Karpas-422 (cell line): ENCODE results near the gene NDRG2. TPM values are rescaled to one million over a fixed set of nuclear protein-coding genes. Genes with fewer than 3 reads are reported as not detected.

Experiments
- DNase-seq: peaks from one replicate; pipeline ENCODE4 v3.0.0-alpha.2; 2015
- H2AFZ ChIP-seq: fragments of 200-600 bp; sonication (generic); 2 replicates; pipeline ENCODE4 v1.6.1; 2014; ENCODE audit warnings: antibody characterized with exemption, low read length, mixed read lengths
- H3K27ac ChIP-seq: fragments of 200-600 bp; sonication (generic); 2 replicates; pipeline ENCODE4 v1.5.1; 2014; ENCODE audit warnings: mild to moderate bottlenecking, low read length, moderate library complexity
- H3K27me3 ChIP-seq: fragments of 200-600 bp; sonication (generic); 2 replicates; pipeline ENCODE4 v1.6.1; 2014; ENCODE audit warnings: low read length, mixed read lengths
- H3K36me3 ChIP-seq: fragments of 200-600 bp; sonication (generic); 2 replicates; pipeline ENCODE4 v1.6.1; 2014; ENCODE audit warnings: low read length, mixed read lengths; ENCODE audit not compliant: insufficient read depth
- H3K4me1 ChIP-seq: fragments of 200-600 bp; sonication (generic); 2 replicates; pipeline ENCODE4 v1.6.1; 2014; ENCODE audit warnings: mild to moderate bottlenecking, low read length, mixed read lengths
- H3K4me2 ChIP-seq: fragments of 200-600 bp; sonication (generic); 2 replicates; pipeline ENCODE4 v1.6.1; 2014; ENCODE audit warnings: low read length, low read depth, mild to moderate bottlenecking; ENCODE audit not compliant: poor library complexity, severe bottlenecking
- H3K4me3 ChIP-seq: fragments of 200-600 bp; sonication (generic); 2 replicates; pipeline ENCODE4 v1.5.1; 2014; ENCODE audit warnings: mild to moderate bottlenecking, antibody characterized with exemption, low read length, mixed read lengths
- H3K79me2 ChIP-seq: fragments of 200-600 bp; sonication (generic); 2 replicates; pipeline ENCODE4 v1.6.1; 2014; ENCODE audit warnings: mild to moderate bottlenecking, low read length, mixed read lengths
- H3K9ac ChIP-seq: fragments of 200-600 bp; sonication (generic); 2 replicates; pipeline ENCODE4 v1.6.0; 2014; ENCODE audit warnings: low read length
- H3K9me2 ChIP-seq: fragments of 200-600 bp; sonication (generic), shearing (Covaris generic); replicated peaks from 2 replicates; pipeline ENCODE4 v1.6.0; 2014; ENCODE audit warnings: mild to moderate bottlenecking, low read length, moderate library complexity; ENCODE audit not compliant: insufficient read depth
- H3K9me3 ChIP-seq: fragments of 300-700, 200-600 bp; sonication (generic); 2 replicates; pipeline ENCODE4 v1.6.1; 2014; ENCODE audit warnings: low read length, mixed read lengths
- H4K20me1 ChIP-seq: fragments of 200-600 bp; sonication (generic); 2 replicates; pipeline ENCODE4 v1.6.1; 2014; ENCODE audit warnings: mild to moderate bottlenecking, antibody characterized with exemption, low read length, low read depth; ENCODE audit not compliant: insufficient read depth
- total RNA-seq: library from RNA; depleted of rRNA; stranded (reverse); fragments of >200 nt; shearing (Covaris generic); gene quantifications from 2 replicates; pipeline ENCODE4 v1.2.3, GENCODE V29; 2014; ENCODE audit warnings: low replicate concordance

NDRG2 gene
- total RNA-seq, 1 experiment from 2014 or later = not detected

DNA sequence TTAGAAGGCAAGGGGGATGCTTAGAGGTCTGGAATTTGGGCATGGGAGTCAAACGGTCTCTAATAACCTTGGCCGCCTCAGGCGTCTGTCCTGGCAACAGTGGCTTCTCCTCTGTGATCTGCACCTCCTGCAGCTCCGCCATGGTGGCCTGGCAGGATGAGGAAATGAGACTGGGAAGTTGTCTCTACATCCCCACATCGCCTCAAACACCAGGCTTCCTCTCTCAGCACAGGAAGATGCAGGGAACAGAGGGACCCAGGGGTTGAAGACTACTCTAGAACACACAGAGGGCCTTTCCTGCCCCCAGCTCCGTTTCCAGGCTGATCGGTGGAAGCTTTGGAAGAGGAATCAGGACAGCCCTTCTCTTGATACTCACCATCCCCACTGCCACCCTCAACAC lies 1.7 kb downstream of the NDRG2 start:
- no peak overlapping the region for H2AFZ ChIP-seq
- H3K27me3 ChIP-seq = no peaks in the 10 kb centered on the region; the same call in 1 of the 2 replicates
- H3K9me2 ChIP-seq = no peaks in the 10 kb centered on the region
- H3K9me3 ChIP-seq = no peaks in the 10 kb centered on the region
- H4K20me1 ChIP-seq = 0 out of 2 replicates have a peak, but pooled peaks cover 3% of the 10 kb centered on the region
- no peaks in the 10 kb centered on the region for H3K79me2 ChIP-seq
- H3K36me3 ChIP-seq = no peaks in the 10 kb centered on the region
- no peak overlapping the region for H3K9ac ChIP-seq
- no peak overlapping the region for H3K27ac ChIP-seq
- H3K4me2 ChIP-seq = no peak overlapping the region
- H3K4me1 ChIP-seq = no peaks in the 10 kb centered on the region
- H3K4me3 ChIP-seq = no peak overlapping the region
- no peak for DNase-seq

DNA sequence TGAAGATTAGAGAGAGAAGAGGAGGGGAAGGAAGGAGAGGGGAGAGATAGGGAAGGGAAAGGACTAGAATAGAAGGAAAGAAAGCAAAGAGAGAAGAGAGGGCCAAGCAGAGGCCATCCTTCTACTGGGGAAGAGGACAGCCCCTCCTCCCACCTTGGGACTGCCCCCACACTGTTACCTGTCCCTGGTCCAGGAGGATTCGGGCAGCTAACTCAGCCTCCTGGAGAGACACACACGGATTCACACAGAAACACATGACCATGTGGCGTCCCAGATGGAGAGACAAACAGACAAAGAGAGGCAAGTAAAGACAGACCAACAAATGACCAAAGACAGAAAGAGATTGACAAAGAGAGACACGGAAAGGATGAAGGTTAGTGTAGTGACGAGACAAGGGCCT lies 2.2 kb downstream of the NDRG2 start:
- Histone ChIP-seq H3K4me2 (no peak overlapping the region), H3K27ac (no peak overlapping the region), H3K9me3 (no peaks in the 10 kb centered on the region), H3K79me2 (no peaks in the 10 kb centered on the region), H2AFZ (no peak overlapping the region), H3K4me3 (no peak overlapping the region), H3K9me2 (no peaks in the 10 kb centered on the region), H4K20me1 (0 out of 2 replicates have a peak, but pooled peaks cover 3% of the 10 kb centered on the region), H3K27me3 (no peaks in the 10 kb centered on the region; the same call in 1 of the 2 replicates), H3K4me1 (no peaks in the 10 kb centered on the region), H3K9ac (no peak overlapping the region), H3K36me3 (no peaks in the 10 kb centered on the region)
- no peak for DNase-seq

DNA sequence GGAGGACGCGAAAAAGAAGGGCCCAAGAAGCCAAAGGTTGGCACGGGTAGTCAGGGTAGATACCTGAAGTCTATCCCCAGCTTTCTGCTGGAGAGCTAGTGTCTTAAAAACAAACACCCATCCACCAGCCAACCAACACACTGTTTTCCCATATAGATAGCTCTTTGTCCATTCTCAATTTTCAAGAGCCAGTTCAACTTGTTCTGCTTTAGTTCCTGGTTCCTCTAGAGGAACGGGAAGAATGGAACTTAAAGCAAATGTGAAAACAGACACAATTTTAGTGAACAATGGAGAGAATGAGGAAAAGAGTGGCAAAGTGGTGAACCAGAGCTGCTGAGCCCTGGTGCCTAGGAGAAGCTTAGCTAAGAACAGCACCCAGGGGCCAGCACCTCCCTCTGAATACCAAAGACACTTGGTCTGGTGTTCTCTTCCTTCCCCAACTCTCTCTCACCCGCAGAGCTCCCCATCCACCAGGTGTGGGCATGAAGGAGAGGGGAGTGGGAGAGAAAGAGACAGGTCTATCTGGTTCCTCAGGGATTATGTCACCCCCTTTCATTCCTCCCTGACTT lies 3.8 kb downstream of the NDRG2 start:
- Histone ChIP-seq H3K27ac (no peak overlapping the region), H3K79me2 (no peaks in the 10 kb centered on the region), H3K4me3 (no peak overlapping the region), H4K20me1 (no peaks in the 10 kb centered on the region), H3K9me2 (no peaks in the 10 kb centered on the region), H2AFZ (no peak overlapping the region), H3K27me3 (no peaks in the 10 kb centered on the region; the same call in 1 of the 2 replicates), H3K9me3 (no peaks in the 10 kb centered on the region), H3K36me3 (no peaks in the 10 kb centered on the region), H3K9ac (no peak overlapping the region), H3K4me1 (no peaks in the 10 kb centered on the region), H3K4me2 (no peak overlapping the region)
- no peak for DNase-seq

DNA sequence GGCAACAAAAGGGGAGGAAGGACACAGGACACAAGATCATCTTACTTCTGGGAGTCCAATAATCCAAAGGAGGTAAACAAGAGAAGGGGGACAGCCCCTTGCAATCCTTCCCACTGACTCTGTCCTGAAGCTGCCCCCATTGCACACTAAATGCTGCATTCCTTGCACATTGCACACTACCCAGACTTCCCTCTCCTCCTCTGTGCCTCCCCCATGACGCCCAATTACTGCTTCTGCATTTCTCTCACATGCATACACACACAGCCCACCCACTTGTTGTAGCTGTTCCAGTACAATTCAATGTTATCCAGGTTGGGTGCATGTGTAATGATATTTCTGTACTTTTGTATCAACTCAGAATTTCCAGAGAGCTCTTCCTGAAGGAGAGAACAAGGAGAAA lies 5.5 kb downstream of the NDRG2 start:
- no peaks in the 10 kb centered on the region for H3K4me1 ChIP-seq
- no peak overlapping the region for H3K4me2 ChIP-seq
- no peak overlapping the region for H2AFZ ChIP-seq
- H3K9me3 ChIP-seq = no peaks in the 10 kb centered on the region
- H3K4me3 ChIP-seq = no peak overlapping the region
- no peaks in the 10 kb centered on the region; the same call in 1 of the 2 replicates for H3K27me3 ChIP-seq
- H3K27ac ChIP-seq = no peak overlapping the region
- H3K79me2 ChIP-seq = no peaks in the 10 kb centered on the region
- H4K20me1 ChIP-seq = no peaks in the 10 kb centered on the region
- H3K9ac ChIP-seq = no peak overlapping the region
- H3K36me3 ChIP-seq = no peaks in the 10 kb centered on the region
- no peaks in the 10 kb centered on the region for H3K9me2 ChIP-seq
- DNase-seq = no peak

DNA sequence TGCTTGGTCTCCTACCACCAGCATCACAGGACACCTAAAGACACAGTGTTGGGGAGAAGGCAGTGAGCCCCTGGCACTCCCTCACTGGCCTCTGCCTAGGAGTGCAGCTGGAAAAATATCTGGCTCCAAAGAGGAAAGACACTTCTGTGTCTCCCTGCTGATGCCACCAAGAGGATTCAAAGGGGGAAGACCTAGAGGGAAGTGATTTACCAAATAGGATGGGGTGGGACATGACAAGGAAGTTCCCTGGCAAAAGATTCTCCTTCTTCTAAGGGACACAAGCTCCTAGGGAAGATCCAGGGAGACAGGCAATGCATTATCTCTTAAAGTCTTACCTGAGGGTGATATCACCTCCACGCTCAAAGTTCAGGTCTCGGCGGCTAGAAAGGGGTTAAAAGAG lies 6.1 kb downstream of the NDRG2 start:
- Histone ChIP-seq H2AFZ (no peak overlapping the region), H3K9ac (no peak overlapping the region), H4K20me1 (no peaks in the 10 kb centered on the region), H3K4me1 (no peaks in the 10 kb centered on the region), H3K27me3 (no peaks in the 10 kb centered on the region; the same call in 1 of the 2 replicates), H3K9me2 (no peaks in the 10 kb centered on the region), H3K36me3 (no peaks in the 10 kb centered on the region), H3K9me3 (no peaks in the 10 kb centered on the region), H3K79me2 (no peaks in the 10 kb centered on the region), H3K27ac (no peak overlapping the region), H3K4me2 (no peak overlapping the region), H3K4me3 (no peak overlapping the region)
- no peak for DNase-seq

DNA sequence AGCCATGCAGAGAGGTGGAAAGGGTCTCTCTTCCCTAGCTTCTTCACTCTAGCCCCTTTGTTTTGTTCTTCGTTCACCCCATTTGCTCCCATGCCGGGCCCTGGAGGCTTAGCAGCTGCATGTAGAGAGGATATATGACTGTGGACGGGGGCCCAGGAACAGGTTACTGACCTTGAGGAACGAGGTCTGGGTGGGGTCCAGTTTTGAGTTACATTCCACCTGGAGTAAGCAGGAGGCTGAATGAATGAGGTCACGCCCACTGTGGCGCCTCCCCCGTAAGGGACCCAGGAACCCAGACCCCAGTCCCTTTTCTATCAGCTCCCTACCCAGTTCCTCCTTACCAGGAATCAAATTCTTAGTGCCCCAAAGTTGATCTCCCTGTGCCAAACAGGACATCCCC lies 6.6 kb downstream of the NDRG2 start:
- no peaks in the 10 kb centered on the region for H3K9me3 ChIP-seq
- H3K79me2 ChIP-seq = no peaks in the 10 kb centered on the region
- H3K9me2 ChIP-seq = no peaks in the 10 kb centered on the region
- H3K4me3 ChIP-seq = no peak overlapping the region
- no peaks in the 10 kb centered on the region for H4K20me1 ChIP-seq
- no peak overlapping the region for H3K27ac ChIP-seq
- no peak overlapping the region for H3K4me2 ChIP-seq
- no peaks in the 10 kb centered on the region for H3K4me1 ChIP-seq
- no peak overlapping the region for H2AFZ ChIP-seq
- H3K9ac ChIP-seq = no peak overlapping the region
- no peak for DNase-seq
- no peaks in the 10 kb centered on the region; the same call in 1 of the 2 replicates for H3K27me3 ChIP-seq
- H3K36me3 ChIP-seq = no peaks in the 10 kb centered on the region

DNA sequence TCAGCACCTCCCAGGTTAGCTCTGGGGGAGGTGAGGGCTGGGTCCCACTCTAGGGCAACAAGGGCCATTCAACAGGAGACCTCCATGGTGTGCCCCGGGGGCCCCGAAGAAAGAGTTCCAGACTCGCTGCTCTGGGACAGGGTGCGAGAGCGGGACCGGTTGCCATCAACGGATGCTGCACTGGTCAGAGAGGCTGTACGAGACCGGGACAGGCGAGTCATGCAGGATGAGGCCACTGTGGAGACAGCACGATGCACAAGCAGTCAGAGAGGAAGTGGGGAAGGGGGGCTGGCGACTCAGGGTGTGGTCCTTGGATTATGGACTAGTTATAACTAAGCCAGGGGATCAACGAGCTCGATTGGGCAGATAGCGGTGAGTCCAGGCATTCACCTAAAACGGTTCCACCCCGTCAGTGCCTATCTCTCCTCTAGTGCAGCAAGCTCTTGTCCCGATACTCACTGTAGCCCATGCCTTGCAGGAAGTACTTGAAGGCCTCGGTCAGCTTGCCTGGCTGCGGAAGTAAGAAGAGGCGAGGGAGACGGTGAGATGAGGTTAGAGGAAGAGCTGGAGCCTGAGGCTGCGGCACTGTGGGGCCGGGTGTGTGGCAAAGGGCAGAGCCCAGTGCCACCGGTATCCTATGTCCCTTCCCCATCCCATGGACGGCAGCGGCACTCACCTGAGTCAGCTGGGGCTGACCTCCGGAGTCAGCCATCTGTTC lies 7.2 kb downstream of the NDRG2 start:
- no peaks in the 10 kb centered on the region for H3K9me3 ChIP-seq
- no peaks in the 10 kb centered on the region for H3K9me2 ChIP-seq
- no peak overlapping the region for H2AFZ ChIP-seq
- no peak overlapping the region for H3K4me2 ChIP-seq
- no peaks in the 10 kb centered on the region for H3K79me2 ChIP-seq
- no peak overlapping the region for H3K9ac ChIP-seq
- no peaks in the 10 kb centered on the region; the same call in 1 of the 2 replicates for H3K27me3 ChIP-seq
- no peak for DNase-seq
- H4K20me1 ChIP-seq = no peaks in the 10 kb centered on the region
- H3K4me1 ChIP-seq = no peaks in the 10 kb centered on the region
- no peak overlapping the region for H3K4me3 ChIP-seq
- H3K27ac ChIP-seq = no peak overlapping the region
- no peaks in the 10 kb centered on the region for H3K36me3 ChIP-seq

DNA sequence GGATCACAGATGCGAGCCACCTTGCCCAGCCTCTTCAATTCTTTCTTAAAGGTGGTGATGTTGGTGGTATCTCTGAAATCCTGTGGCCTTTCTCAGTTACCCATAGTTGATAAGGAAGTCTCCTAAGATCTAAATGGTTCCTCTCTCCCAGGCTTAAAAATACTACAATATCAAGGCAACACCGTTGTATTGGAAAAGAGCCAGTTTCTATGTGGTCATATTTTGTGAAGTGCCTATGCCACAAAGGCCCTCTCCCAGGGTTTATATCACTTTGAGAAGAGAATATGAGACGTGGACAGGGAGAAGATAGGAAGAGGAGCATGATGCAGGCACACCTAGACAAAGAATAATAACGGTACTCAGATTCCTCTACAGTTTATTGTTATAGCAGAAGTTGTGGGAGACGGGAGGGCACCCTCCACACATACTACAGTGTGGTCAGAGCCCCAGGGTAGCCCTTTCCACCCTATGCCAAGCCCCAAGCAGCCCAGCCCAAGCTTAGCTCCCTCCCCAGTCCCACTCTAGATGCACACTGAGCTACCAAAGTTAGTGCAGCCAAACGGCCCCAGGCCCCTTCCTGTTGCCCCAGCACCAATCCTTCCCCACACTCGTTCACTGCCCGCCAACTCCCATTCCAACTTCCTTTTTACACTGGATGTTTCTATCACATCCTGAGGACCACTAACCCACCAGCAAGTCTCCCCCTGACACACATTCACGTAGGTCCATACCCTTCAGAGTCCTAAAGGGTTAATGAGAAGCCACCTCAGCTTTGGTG lies 8.3 kb downstream of the NDRG2 start:
- Histone ChIP-seq H3K79me2 (no peaks in the 10 kb centered on the region), H3K9ac (no peak overlapping the region), H3K4me3 (no peak overlapping the region)

More for the DNA sequence above, 8.3 kb downstream of the NDRG2 start:
- H3K4me2 ChIP-seq = no peak overlapping the region
- no peaks in the 10 kb centered on the region; the same call in 1 of the 2 replicates for H3K27me3 ChIP-seq
- H4K20me1 ChIP-seq = no peaks in the 10 kb centered on the region
- H2AFZ ChIP-seq = no peak overlapping the region
- H3K9me2 ChIP-seq = no peaks in the 10 kb centered on the region
- no peaks in the 10 kb centered on the region for H3K36me3 ChIP-seq
- H3K27ac ChIP-seq = no peak overlapping the region
- H3K9me3 ChIP-seq = no peaks in the 10 kb centered on the region
- DNase-seq = no peak
- no peaks in the 10 kb centered on the region for H3K4me1 ChIP-seq
